ENCODE measurements around the gene AGTRAP. TPM values are rescaled to one million over a fixed set of nuclear protein-coding genes. Genes with fewer than 3 reads are reported as not detected.

AGTRAP gene
- total RNA-seq, 1 experiment from 2014 or later, result 57.0 TPM

DNA sequence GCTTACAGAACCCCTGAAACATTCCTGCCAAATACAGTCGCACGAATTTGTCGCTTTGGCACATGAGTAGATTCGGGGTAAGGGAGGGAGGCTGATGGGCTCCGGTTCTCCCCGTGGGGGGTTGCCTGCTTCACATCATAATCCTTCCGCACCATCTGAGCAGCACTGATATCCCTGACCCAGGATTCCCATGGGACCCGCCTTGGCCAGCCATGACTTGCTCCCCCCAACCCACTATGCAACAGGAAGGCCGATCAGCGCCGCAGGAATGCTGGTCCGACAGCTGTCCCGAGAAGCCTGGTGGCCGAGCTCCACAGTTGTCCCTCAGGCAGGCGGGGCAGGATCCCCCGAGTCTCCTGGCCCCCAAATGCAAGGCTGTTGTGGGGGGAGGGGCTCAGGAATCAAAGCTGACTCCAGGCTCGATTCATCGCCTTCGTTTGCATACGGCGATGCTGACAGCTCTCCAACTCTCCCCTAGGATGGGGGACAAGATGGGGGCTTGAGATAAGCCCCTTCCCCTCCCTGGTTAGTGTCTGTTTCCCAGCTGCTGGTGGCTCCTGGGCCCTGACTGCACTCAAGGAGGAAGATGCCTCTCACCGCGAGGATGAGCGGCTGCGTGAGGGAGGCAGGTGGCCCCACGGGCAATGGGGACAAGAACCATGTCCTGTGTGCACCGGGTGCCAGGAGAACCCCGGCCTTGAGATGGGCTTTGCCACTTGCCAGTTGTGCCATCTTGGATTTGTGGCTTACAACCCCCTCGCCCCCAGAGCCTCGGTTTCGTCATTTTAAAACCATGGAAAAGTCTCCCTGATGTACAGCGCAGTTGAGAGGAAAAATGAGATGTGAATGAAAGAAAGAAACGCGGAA lies 35.1 kb upstream of the AGTRAP start:
- Histone ChIP-seq H3K27me3 (ENCODE audit: control insufficient read depth, insufficient read depth, low read length) (no peaks in the 10 kb centered on the region), H3K9me3 (ENCODE audit: control insufficient read depth, insufficient read depth, low read depth, low read length) (no peaks in the 10 kb centered on the region), H3K4me3 (ENCODE audit: low read depth in 2 of 2, low read length in 2 of 2) (no peak overlapping the region), H3K27ac (ENCODE audit: low read length) (no peak overlapping the region), H3K36me3 (ENCODE audit: control insufficient read depth, insufficient read depth, low read length) (no peaks in the 10 kb centered on the region), H3K4me1 (ENCODE audit: control insufficient read depth, insufficient read depth, low read length) (no peaks in the 10 kb centered on the region)
- POLR2A ChIA-PET, result no interaction called here
- in situ Hi-C loops (cut with HindIII; ENCODE audit: low pct_unique_long_range_greater_than_20kb, low sequenced_read_pairs), result no loop called here
- TF ChIP-seq SIN3A (IDR thresholded peaks at IDR 0.05; ENCODE audit: borderline replicate concordance, insufficient read depth, low read depth, low read length), result no peak
- no peak for TF ChIP-seq TCF7L2 (IDR thresholded peaks at IDR 0.05; ENCODE audit: low read depth, low read length)
- TF ChIP-seq POLR2AphosphoS5 (IDR thresholded peaks at IDR 0.05; ENCODE audit: low read depth, low read length), result no peak
- TF ChIP-seq, protein P1, sequence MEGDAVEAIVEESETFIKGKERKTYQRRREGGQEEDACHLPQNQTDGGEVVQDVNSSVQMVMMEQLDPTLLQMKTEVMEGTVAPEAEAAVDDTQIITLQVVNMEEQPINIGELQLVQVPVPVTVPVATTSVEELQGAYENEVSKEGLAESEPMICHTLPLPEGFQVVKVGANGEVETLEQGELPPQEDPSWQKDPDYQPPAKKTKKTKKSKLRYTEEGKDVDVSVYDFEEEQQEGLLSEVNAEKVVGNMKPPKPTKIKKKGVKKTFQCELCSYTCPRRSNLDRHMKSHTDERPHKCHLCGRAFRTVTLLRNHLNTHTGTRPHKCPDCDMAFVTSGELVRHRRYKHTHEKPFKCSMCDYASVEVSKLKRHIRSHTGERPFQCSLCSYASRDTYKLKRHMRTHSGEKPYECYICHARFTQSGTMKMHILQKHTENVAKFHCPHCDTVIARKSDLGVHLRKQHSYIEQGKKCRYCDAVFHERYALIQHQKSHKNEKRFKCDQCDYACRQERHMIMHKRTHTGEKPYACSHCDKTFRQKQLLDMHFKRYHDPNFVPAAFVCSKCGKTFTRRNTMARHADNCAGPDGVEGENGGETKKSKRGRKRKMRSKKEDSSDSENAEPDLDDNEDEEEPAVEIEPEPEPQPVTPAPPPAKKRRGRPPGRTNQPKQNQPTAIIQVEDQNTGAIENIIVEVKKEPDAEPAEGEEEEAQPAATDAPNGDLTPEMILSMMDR (IDR thresholded peaks at IDR 0.05), result no peak
- TF ChIP-seq, protein P2, sequence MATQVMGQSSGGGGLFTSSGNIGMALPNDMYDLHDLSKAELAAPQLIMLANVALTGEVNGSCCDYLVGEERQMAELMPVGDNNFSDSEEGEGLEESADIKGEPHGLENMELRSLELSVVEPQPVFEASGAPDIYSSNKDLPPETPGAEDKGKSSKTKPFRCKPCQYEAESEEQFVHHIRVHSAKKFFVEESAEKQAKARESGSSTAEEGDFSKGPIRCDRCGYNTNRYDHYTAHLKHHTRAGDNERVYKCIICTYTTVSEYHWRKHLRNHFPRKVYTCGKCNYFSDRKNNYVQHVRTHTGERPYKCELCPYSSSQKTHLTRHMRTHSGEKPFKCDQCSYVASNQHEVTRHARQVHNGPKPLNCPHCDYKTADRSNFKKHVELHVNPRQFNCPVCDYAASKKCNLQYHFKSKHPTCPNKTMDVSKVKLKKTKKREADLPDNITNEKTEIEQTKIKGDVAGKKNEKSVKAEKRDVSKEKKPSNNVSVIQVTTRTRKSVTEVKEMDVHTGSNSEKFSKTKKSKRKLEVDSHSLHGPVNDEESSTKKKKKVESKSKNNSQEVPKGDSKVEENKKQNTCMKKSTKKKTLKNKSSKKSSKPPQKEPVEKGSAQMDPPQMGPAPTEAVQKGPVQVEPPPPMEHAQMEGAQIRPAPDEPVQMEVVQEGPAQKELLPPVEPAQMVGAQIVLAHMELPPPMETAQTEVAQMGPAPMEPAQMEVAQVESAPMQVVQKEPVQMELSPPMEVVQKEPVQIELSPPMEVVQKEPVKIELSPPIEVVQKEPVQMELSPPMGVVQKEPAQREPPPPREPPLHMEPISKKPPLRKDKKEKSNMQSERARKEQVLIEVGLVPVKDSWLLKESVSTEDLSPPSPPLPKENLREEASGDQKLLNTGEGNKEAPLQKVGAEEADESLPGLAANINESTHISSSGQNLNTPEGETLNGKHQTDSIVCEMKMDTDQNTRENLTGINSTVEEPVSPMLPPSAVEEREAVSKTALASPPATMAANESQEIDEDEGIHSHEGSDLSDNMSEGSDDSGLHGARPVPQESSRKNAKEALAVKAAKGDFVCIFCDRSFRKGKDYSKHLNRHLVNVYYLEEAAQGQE (IDR thresholded peaks at IDR 0.05; ENCODE audit: insufficient read depth in 1 of 2, low read depth in 2 of 2, low read length in 1 of 2), result no peak
- BruUV-seq (replicated peaks), result no TSS peak
- CTCF ChIA-PET, result interaction anchor here (0.7 kb wide), 1 partner anchor 357 kb away, joined by 3 read pairs; no protein-coding TSS in a partner anchor
- no peak for ATAC-seq
- intact Hi-C loops (cut with micrococcal nuclease; ENCODE audit: unreplicated experiment), result no loop called here
- no peak for DNase-seq (ENCODE audit: low read depth, low spot score)

GRCh38 chr1:11701551-11701961 lies 34.4 kb upstream of the AGTRAP start:
- ATAC-seq, result no peak
- Histone ChIP-seq H3K36me3 (ENCODE audit: control insufficient read depth, insufficient read depth, low read length) (no peaks in the 10 kb centered on the region), H3K4me3 (ENCODE audit: low read depth in 2 of 2, low read length in 2 of 2) (no peak overlapping the region), H3K9me3 (ENCODE audit: control insufficient read depth, insufficient read depth, low read depth, low read length) (no peaks in the 10 kb centered on the region), H3K27ac (ENCODE audit: low read length) (no peak overlapping the region), H3K4me1 (ENCODE audit: control insufficient read depth, insufficient read depth, low read length) (no peaks in the 10 kb centered on the region), H3K27me3 (ENCODE audit: control insufficient read depth, insufficient read depth, low read length) (no peaks in the 10 kb centered on the region)
- no peak for DNase-seq (ENCODE audit: low read depth, low spot score)
- CTCF ChIA-PET, result no interaction called here
- intact Hi-C loops (cut with micrococcal nuclease; ENCODE audit: unreplicated experiment) (no loop called here), in situ Hi-C loops (cut with HindIII; ENCODE audit: low pct_unique_long_range_greater_than_20kb, low sequenced_read_pairs) (no loop called here)
- TF ChIP-seq POLR2AphosphoS5 (IDR thresholded peaks at IDR 0.05; ENCODE audit: low read depth, low read length), result no peak
- TF ChIP-seq, protein P1 (IDR thresholded peaks at IDR 0.05), result no peak
- no peak for TF ChIP-seq TCF7L2 (IDR thresholded peaks at IDR 0.05; ENCODE audit: low read depth, low read length)
- TF ChIP-seq, protein P2 (IDR thresholded peaks at IDR 0.05; ENCODE audit: insufficient read depth in 1 of 2, low read depth in 2 of 2, low read length in 1 of 2), result no peak
- TF ChIP-seq SIN3A (IDR thresholded peaks at IDR 0.05; ENCODE audit: borderline replicate concordance, insufficient read depth, low read depth, low read length), result no peak
- BruUV-seq (replicated peaks), result no TSS peak
- POLR2A ChIA-PET, result no interaction called here

Data from Panc1 (cell line).